HEK293T (cell line): ENCODE results near the gene CEP95.
A peak's percentile ranks its signal among the peaks of the same experiment; 100 is the strongest.
"Not testable (repeated sequence)": the region's sequence is repeated elsewhere in the genome, so short reads cannot be mapped to it uniquely, and the experiment has no call there.

Source experiments
- CTCF ChIA-PET: fragments of 350-600 bp; formaldehyde crosslinking; extraction: SDS; loops from one replicate; lab custom pipeline; 2021; ENCODE audit warnings: antibody characterized with exemption, inconsistent platforms; lab: Yijun Ruan, JAX
- POLR2A ChIA-PET: fragments of 350-600 bp; formaldehyde crosslinking; extraction: SDS; loops from one replicate; lab custom pipeline; 2020; ENCODE audit warnings: antibody characterized with exemption, inconsistent platforms; lab: Yijun Ruan, JAX
- DNase-seq: peaks from one replicate; pipeline ENCODE4 v3.0.0; 2012; ENCODE audit warnings: mixed read lengths; ENCODE audit errors: extremely low spot score
- ARNT ChIP-seq: fragments of 450-650 bp; IDR thresholded peaks from 2 replicates; pipeline ENCODE4 v1.6.1; 2017; ENCODE audit warnings: mild to moderate bottlenecking
- BHLHE40 ChIP-seq: fragments of 450-650 bp; IDR thresholded peaks from 2 replicates; pipeline ENCODE4 v1.6.1; 2016; ENCODE audit warnings: mild to moderate bottlenecking, moderate library complexity, borderline replicate concordance
- CTBP1 ChIP-seq: fragments of 450-650 bp; IDR thresholded peaks from 2 replicates; pipeline ENCODE4 v1.6.1; 2016; ENCODE audit warnings: borderline replicate concordance
- ELF4 ChIP-seq: fragments of 450-650 bp; IDR thresholded peaks from 2 replicates; pipeline ENCODE4 v1.6.1; 2017; ENCODE audit warnings: antibody characterized with exemption
- FOXA1 ChIP-seq: fragments of 450-650 bp; IDR thresholded peaks from 2 replicates; pipeline ENCODE4 v1.6.1; 2016; ENCODE audit warnings: mild to moderate bottlenecking
- FOXK2 ChIP-seq: fragments of 450-650 bp; IDR thresholded peaks from 2 replicates; pipeline ENCODE4 v1.6.1; 2016; ENCODE audit warnings: mild to moderate bottlenecking
- FOXM1 ChIP-seq: fragments of 450-650 bp; IDR thresholded peaks from 2 replicates; pipeline ENCODE4 v1.6.1; 2017; ENCODE audit warnings: mild to moderate bottlenecking, borderline replicate concordance
- HDGF ChIP-seq: fragments of 450-650 bp; IDR thresholded peaks from 2 replicates; pipeline ENCODE4 v1.6.1; 2017; ENCODE audit warnings: antibody characterized with exemption, borderline replicate concordance
- L3MBTL2 ChIP-seq: fragments of 450-650 bp; conservative IDR thresholded peaks from 2 replicates; pipeline ENCODE4 v1.6.1; 2016; ENCODE audit warnings: mild to moderate bottlenecking
- LEF1 ChIP-seq: fragments of 450-650 bp; IDR thresholded peaks from 2 replicates; pipeline ENCODE4 v1.6.1; 2017; ENCODE audit warnings: mild to moderate bottlenecking, borderline replicate concordance
- NFRKB ChIP-seq: fragments of 450-650 bp; IDR thresholded peaks from 2 replicates; pipeline ENCODE4 v1.6.1; 2016; ENCODE audit warnings: mild to moderate bottlenecking, moderate library complexity
- PKNOX1 ChIP-seq: fragments of 450-650 bp; IDR thresholded peaks from 2 replicates; pipeline ENCODE4 v1.6.1; 2016
- SP1 ChIP-seq: fragments of 450-650 bp; IDR thresholded peaks from 2 replicates; pipeline ENCODE4 v1.6.1; 2017
- SUZ12 ChIP-seq: fragments of 450-650 bp; IDR thresholded peaks from 2 replicates; pipeline ENCODE4 v1.6.1; 2016; ENCODE audit warnings: mild to moderate bottlenecking
- TARDBP ChIP-seq: fragments of 450-650 bp; IDR thresholded peaks from 2 replicates; pipeline ENCODE4 v1.6.1; 2016
- ZNF384 ChIP-seq: fragments of 450-650 bp; IDR thresholded peaks from 2 replicates; pipeline ENCODE4 v1.6.1; 2016

Gene CEP95

GRCh38 chr17:64494121-64494520, 12.7 kb upstream of the CEP95 start:
- no peak for TF ChIP-seq FOXA1
- TF ChIP-seq FOXK2 = no peak
- TF ChIP-seq ELF4 = no peak
- TF ChIP-seq HDGF = no peak
- no peak for TF ChIP-seq PKNOX1
- TF ChIP-seq SUZ12 = no peak
- TF ChIP-seq ARNT = no peak
- TF ChIP-seq TARDBP = no peak
- TF ChIP-seq BHLHE40 = no peak
- TF ChIP-seq FOXM1 = no peak
- TF ChIP-seq CTBP1 = no peak
- ChIA-PET CTCF (interaction anchor here (0.5 kb wide), 1 partner anchor 191 kb away, joined by 3 read pairs; no protein-coding TSS in a partner anchor), POLR2A (interaction anchor here (5.6 kb wide), 1 partner anchor 12 kb away, joined by 153 read pairs; the partner anchor contains the start of genes CEP95 and DDX5)
- no peak for DNase-seq

DNA sequence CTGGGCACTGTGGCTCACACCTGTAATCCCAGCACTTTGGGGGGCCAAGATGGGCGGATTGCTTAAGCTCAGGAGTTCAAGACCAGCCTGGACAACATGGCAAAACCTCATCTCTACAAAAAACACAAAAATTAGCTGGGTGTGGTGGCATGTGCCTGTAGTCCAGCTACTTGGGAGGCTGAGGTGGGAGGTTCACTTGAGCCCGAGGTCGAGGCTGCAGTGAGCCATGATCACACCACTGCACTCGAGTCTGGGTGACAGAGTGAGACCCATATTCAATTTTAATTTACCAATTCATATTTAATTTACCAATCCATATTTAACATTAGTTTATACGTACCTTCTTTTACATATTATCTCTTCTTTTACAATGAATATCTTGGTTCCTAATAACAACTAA, 11.5 kb upstream of the CEP95 start:
- DNase-seq, CTCF ChIA-PET: not testable (repeated sequence)
- POLR2A ChIA-PET = interaction anchor here (5.6 kb wide), 1 partner anchor 11 kb away, joined by 153 read pairs; the partner anchor contains the start of genes CEP95 and DDX5

DNA sequence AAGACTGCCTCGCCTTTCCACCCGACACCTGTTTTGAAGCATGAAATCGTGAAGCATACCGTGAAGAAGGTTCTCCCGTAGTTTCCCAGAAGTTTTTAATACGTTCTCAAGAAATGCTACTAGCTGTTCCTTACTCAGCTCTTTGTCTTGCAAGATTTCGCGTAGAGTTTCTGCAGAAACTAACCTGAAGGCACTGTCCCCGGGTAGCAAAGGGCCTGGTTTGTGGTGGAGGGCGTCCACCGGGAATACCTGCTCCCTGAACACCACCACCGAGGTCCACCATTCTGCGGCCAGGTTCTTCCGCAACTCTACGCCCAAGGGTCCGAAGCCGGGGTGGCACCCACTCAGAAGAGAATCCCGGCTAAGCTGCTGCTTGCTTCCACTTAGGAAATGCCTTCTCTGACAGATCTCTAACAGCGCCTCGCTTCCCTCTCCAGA, 10.4 kb upstream of the CEP95 start:
- DNase-seq = no peak
- TF ChIP-seq SUZ12 (no peak), CTBP1 (no peak), PKNOX1 (no peak), ELF4 (no peak), L3MBTL2 (no peak), NFRKB (no peak), HDGF (no peak), FOXA1 (no peak), FOXK2 (no peak), LEF1 (no peak), ZNF384 (no peak), FOXM1 (no peak), ARNT (no peak), BHLHE40 (no peak), SP1 (no peak), TARDBP (no peak)
- ChIA-PET POLR2A (interaction anchor here (0.9 to 5.6 kb wide), 9 partner anchors 10 to 158 kb away, joined by 3 to 153 read pairs (median 3); partner anchors contain the start of genes CEP95 and DDX5), CTCF (interaction anchor here (0.7 to 3.6 kb wide), 3 partner anchors 9 to 76 kb away, joined by 3 to 16 read pairs (median 4); no protein-coding TSS in a partner anchor)

DNA sequence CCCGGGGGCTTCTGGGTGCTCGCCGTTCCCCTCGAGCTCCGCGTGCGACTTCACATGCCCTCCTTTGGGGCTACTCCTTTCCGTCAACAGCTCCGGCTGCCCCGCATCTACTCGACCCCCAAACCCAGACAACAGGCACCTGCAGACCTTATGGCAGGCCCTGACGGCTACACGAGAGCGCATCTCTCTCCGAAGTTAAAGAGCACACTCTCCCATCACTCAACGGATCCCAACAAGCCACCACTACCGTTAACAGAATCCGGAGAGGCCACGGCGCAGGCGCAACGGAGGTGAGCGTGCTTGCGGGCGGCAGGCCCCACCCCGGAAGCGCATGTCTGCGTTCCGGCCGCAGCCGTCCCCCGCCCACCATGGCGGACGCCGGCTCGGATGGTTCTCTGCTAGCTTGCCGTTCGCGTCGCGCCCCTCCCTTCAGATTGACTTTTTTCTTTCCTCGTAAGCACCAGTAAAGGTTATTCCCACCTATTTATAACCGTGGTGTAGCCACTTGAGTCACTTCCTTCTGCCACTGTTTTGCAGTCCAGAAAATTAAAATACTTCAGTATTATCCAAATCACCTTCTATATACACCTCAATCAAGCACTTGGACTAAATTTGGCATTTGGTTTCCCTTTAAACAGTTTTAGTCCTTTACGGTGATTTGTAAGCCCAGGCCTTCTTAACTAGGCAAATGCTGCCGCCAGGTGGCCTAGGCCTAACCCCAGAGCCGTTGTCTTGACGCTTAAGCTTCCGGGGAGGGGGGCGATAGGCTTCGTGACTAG, 9.8 kb upstream of the CEP95 start, which contains the start of gene POLG2:
Gene POLG2, minus strand, starts transcription at position 269 of the 779 bp plus-strand sequence. Its CDS starts 86 bp downstream, at position 183.
- DNase-seq = peak; percentile 93
- ChIA-PET CTCF (interaction anchor here (0.5 to 3.6 kb wide), 5 partner anchors 10 to 216 kb away, joined by 3 to 16 read pairs (median 4); partner anchors contain the start of gene CEP95), POLR2A (interaction anchor here (0.6 to 5.6 kb wide), 12 partner anchors 9 to 165 kb away, joined by 3 to 153 read pairs (median 3); partner anchors contain the start of genes CEP95, DDX5 and SMURF2)
- TF ChIP-seq SUZ12 = no peak
- TF ChIP-seq ELF4 = peak; percentile 90
- no peak for TF ChIP-seq FOXK2
- TF ChIP-seq FOXA1 = no peak
- peak; percentile 54; the same call in 1 of the 2 replicates for TF ChIP-seq NFRKB
- TF ChIP-seq BHLHE40 = 0 out of 2 replicates have a peak, but pooled peaks have one; percentile 51
- peak; percentile 74 for TF ChIP-seq L3MBTL2
- no peak for TF ChIP-seq HDGF
- peak; percentile 89 for TF ChIP-seq PKNOX1
- TF ChIP-seq FOXM1 = no peak
- no peak for TF ChIP-seq ZNF384

- DNase-seq = no peak
- TF ChIP-seq PKNOX1 (no peak), BHLHE40 (no peak)
- ChIA-PET CTCF (interaction anchor here (0.5 to 3.6 kb wide), 4 partner anchors 9 to 215 kb away, joined by 3 to 16 read pairs (median 4); partner anchors contain the start of gene CEP95), POLR2A (interaction anchor here (0.6 to 5.6 kb wide), 9 partner anchors 9 to 164 kb away, joined by 3 to 153 read pairs (median 4); partner anchors contain the start of genes CEP95, DDX5 and SMURF2)
Measured at GRCh38 chr17:64497565-64498035, 9.2 kb upstream of the CEP95 start.
